K562 (cell line): ENCODE data around the gene XPNPEP3. TPM values are rescaled to one million over a fixed set of nuclear protein-coding genes. Genes with fewer than 3 reads are reported as not detected.

Source experiments
- BRF1 ChIP-seq: IDR thresholded peaks from 3 replicates; pipeline ENCODE4 v1.6.1; 2011; ENCODE audit warnings: borderline replicate concordance, mild to moderate bottlenecking; ENCODE audit not compliant: insufficient read length; ENCODE audit errors: extremely low read depth
- CBFA2T2 ChIP-seq: fragments of 450-650 bp; conservative IDR thresholded peaks from 2 replicates; pipeline ENCODE4 v1.6.1; 2017; ENCODE audit warnings: mild to moderate bottlenecking
- CHD1 ChIP-seq: fragments of 200-600 bp; sonication (generic); IDR thresholded peaks from one replicate; pipeline ENCODE4 v1.6.1; 2012; ENCODE audit warnings: mild to moderate bottlenecking, moderate library complexity, low read length, inconsistent platforms
- CREM ChIP-seq: IDR thresholded peaks from 2 replicates; pipeline ENCODE4 v1.6.1; 2014; ENCODE audit warnings: antibody characterized with exemption, low read depth
- HLTF ChIP-seq: fragments of 450-650 bp; IDR thresholded peaks from 2 replicates; pipeline ENCODE4 v1.6.1; 2016
- MAFG ChIP-seq: fragments of 450-650 bp; conservative IDR thresholded peaks from 2 replicates; pipeline ENCODE4 v1.6.1; 2016; ENCODE audit warnings: missing genetic modification characterization, missing compliant biosample characterization
- MTF1 ChIP-seq: fragments of 250-450 bp; sonication (Bioruptor Pico); IDR thresholded peaks from 2 replicates; pipeline ENCODE4 v1.9.0; 2021; ENCODE audit warnings: moderate library complexity, mild to moderate bottlenecking, inconsistent platforms, borderline replicate concordance
- NR2C2 ChIP-seq, 2 experiments: fragments of 200-800 bp in 1 of 2; sonication (Bioruptor generic) in 1 of 2; sonication (generic) in 1 of 2; formaldehyde crosslinking in 1 of 2; IDR thresholded peaks; 2 replicates each; pipeline versions ENCODE4 v1.6.1 to v1.8.0; 2016 to 2022; ENCODE audit warnings: mild to moderate bottlenecking in 1 of 2, missing compliant biosample characterization in 1 of 2, missing genetic modification characterization in 1 of 2, missing genetic modification reagents in 1 of 2
- RBM15 ChIP-seq: fragments of 200-400 bp; formaldehyde crosslinking; IDR thresholded peaks from 2 replicates; pipeline ENCODE4 v1.6.1; 2018; ENCODE audit warnings: mild to moderate bottlenecking, low read length, moderate library complexity; ENCODE audit not compliant: insufficient read depth
- TAF9B ChIP-seq: fragments of 450-650 bp; IDR thresholded peaks from 2 replicates; pipeline ENCODE4 v1.6.1; 2018; ENCODE audit warnings: mild to moderate bottlenecking; ENCODE audit not compliant: partially characterized antibody
- U2AF2 ChIP-seq: fragments of 200-400 bp; formaldehyde crosslinking; optimal IDR thresholded peaks from 2 replicates; pipeline ENCODE3; 2017; ENCODE audit warnings: low read depth, mild to moderate bottlenecking, low read length
- ZC3H11A ChIP-seq: IDR thresholded peaks from 2 replicates; pipeline ENCODE4 v1.6.1; 2012; ENCODE audit warnings: low read depth, low read length, improper control_type of control experiment
- ZFP1 ChIP-seq: fragments of 450-650 bp; formaldehyde crosslinking; IDR thresholded peaks from 2 replicates; pipeline ENCODE4 v1.4.0; 2020; ENCODE audit warnings: mild to moderate bottlenecking, mixed read lengths
- ZNF589 ChIP-seq: fragments of 200-800 bp; sonication (Bioruptor generic); IDR thresholded peaks from 2 replicates; pipeline ENCODE4 v1.6.1; 2016; ENCODE audit warnings: low read depth, missing genetic modification characterization, missing compliant biosample characterization
- polyA plus RNA-seq, 8 experiments: library from polyadenylated mRNA; depleted of rRNA in 4 of 8; stranded (reverse) in 5 of 8; unstranded in 3 of 8; fragments of >200 nt; fragmentation: Nextera tagmentation in 2 of 8; fragmentation: Illumina TruSeq in 1 of 8; extraction: Ambion mirVana in 2 of 8; extraction: Trizol in 1 of 8; gene quantifications; 2 replicates each; pipeline versions ENCODE4 v1.2.1 to v1.2.3, GENCODE V29; 2011 to 2014; ENCODE audit warnings: inconsistent platforms in 1 of 8, missing spikeins in 1 of 8
- total RNA-seq, 7 experiments: library from RNA; depleted of rRNA in 6 of 7; stranded (reverse); fragments of >200 nt in 6 of 7; fragmentation: Illumina TruSeq in 2 of 7; extraction: Trizol in 2 of 7; gene quantifications; 2 replicates each; pipeline versions ENCODE4 v1.2.1 to v1.2.3, GENCODE V29; 2011 to 2021; ENCODE audit warnings: low replicate concordance in 1 of 7
- TF ChIP-seq, protein P1 (sequence below): IDR thresholded peaks from 2 replicates; pipeline ENCODE4 v1.6.1; 2011; ENCODE audit warnings: borderline replicate concordance, low read depth, mild to moderate bottlenecking, moderate library complexity, low read length; ENCODE audit not compliant: insufficient read depth, poor library complexity, severe bottlenecking
- TF ChIP-seq, protein P2 (sequence below), 2 experiments: fragments of 450-650 bp in 1 of 2; sonication (generic) in 1 of 2; formaldehyde crosslinking in 1 of 2; IDR thresholded peaks; 2 replicates each; pipeline versions ENCODE4 v1.7.1 to v1.9.0; 2016 to 2022; ENCODE audit warnings: inconsistent platforms in 1 of 2, mild to moderate bottlenecking in 1 of 2, missing genetic modification reagents in 1 of 2

Gene XPNPEP3
- total and polyA plus RNA-seq, 9 of the 15 experiments (the other 6 are each of a cell fraction or from before 2014, with no cell fraction given): 9.1 to 22.6 (median 15.6) TPM

DNA sequence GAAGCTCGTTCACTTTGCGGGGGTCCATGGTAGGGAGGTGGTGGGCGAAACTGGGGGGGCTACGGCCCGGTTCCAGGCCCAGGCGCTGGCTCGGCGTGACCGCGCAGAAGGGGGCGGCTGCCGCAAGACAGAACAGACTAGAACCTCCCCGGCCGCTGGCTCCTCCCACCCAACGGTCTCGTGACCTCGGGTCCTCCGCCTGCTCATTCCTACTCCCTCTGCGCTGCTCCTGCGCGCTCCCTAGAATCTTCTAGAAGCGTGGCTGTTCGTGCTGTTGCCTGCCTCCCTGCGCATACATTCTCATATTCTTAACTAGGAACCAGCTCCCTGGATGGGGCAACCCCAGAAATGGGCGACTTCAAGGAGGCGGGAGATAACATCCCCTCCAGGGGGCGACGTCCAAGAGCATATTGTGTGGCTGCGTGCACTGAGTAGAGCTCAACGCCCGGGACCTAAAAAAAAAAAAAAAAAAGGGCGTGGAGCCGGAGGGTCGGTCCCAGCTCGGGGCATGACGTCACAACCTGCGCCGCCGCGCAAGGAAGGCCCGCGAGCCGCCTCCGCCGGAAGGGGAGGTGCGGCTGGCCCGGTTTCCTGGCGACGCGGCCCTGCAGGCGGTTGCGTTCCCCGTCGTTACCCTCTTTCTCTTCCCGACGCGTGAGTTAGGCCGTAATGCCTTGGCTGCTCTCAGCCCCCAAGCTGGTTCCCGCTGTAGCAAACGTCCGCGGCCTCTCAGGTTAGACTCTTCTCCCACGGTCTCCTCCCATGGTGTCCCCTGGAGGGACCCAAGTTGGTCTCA is at the start of gene XPNPEP3, which contains the start of gene ST13 (continued):
- TF ChIP-seq, protein P1, sequence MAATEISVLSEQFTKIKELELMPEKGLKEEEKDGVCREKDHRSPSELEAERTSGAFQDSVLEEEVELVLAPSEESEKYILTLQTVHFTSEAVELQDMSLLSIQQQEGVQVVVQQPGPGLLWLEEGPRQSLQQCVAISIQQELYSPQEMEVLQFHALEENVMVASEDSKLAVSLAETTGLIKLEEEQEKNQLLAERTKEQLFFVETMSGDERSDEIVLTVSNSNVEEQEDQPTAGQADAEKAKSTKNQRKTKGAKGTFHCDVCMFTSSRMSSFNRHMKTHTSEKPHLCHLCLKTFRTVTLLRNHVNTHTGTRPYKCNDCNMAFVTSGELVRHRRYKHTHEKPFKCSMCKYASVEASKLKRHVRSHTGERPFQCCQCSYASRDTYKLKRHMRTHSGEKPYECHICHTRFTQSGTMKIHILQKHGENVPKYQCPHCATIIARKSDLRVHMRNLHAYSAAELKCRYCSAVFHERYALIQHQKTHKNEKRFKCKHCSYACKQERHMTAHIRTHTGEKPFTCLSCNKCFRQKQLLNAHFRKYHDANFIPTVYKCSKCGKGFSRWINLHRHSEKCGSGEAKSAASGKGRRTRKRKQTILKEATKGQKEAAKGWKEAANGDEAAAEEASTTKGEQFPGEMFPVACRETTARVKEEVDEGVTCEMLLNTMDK: no peak
- TF ChIP-seq U2AF2 (no peak), CREM (peak; percentile 97), RBM15 (no peak), TAF9B (no peak), MTF1 (no peak), ZC3H11A (no peak), ZFP1 (no peak), BRF1 (no peak), MAFG (tag) (no peak), CHD1 (no peak), NR2C2 (CRISPR knock-in tag; IDR thresholded peaks at IDR 0.05) (no peak), NR2C2 (tag; IDR thresholded peaks at IDR 0.05) (peak; percentile 72), ZNF589 (CRISPR knock-in tag) (no peak), HLTF (no peak), CBFA2T2 (no peak)
- TF ChIP-seq, protein P2, sequence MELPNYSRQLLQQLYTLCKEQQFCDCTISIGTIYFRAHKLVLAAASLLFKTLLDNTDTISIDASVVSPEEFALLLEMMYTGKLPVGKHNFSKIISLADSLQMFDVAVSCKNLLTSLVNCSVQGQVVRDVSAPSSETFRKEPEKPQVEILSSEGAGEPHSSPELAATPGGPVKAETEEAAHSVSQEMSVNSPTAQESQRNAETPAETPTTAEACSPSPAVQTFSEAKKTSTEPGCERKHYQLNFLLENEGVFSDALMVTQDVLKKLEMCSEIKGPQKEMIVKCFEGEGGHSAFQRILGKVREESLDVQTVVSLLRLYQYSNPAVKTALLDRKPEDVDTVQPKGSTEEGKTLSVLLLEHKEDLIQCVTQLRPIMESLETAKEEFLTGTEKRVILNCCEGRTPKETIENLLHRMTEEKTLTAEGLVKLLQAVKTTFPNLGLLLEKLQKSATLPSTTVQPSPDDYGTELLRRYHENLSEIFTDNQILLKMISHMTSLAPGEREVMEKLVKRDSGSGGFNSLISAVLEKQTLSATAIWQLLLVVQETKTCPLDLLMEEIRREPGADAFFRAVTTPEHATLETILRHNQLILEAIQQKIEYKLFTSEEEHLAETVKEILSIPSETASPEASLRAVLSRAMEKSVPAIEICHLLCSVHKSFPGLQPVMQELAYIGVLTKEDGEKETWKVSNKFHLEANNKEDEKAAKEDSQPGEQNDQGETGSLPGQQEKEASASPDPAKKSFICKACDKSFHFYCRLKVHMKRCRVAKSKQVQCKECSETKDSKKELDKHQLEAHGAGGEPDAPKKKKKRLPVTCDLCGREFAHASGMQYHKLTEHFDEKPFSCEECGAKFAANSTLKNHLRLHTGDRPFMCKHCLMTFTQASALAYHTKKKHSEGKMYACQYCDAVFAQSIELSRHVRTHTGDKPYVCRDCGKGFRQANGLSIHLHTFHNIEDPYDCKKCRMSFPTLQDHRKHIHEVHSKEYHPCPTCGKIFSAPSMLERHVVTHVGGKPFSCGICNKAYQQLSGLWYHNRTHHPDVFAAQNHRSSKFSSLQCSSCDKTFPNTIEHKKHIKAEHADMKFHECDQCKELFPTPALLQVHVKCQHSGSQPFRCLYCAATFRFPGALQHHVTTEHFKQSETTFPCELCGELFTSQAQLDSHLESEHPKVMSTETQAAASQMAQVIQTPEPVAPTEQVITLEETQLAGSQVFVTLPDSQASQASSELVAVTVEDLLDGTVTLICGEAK (IDR thresholded peaks at IDR 0.05): peak; percentile 90
- TF ChIP-seq, protein P2 (CRISPR knock-in tag; IDR thresholded peaks at IDR 0.05): no peak
